Activated CD4-positive, alpha-beta memory T cell treated with anti-CD3 and anti-CD28 coated beads, Interleukin-2, amount 10 ng/mL, durations not matched to agents 7 days and 5 days (primary cell): ENCODE measurements around the gene IFI27. TPM values are rescaled to one million over a fixed set of nuclear protein-coding genes. Genes with fewer than 3 reads are reported as not detected.

Source experiments
- CTCF ChIA-PET: fragments of 350-600 bp; sonication (Branson Sonifier 250); formaldehyde crosslinking; loops from one replicate; lab custom pipeline; 2021; ENCODE audit warnings: antibody characterized with exemption, inconsistent platforms; lab: Charles Lee
- POLR2A ChIA-PET: fragments of 350-600 bp; sonication (Branson Sonifier 250); formaldehyde crosslinking; loops from one replicate; lab custom pipeline; 2021; ENCODE audit warnings: antibody characterized with exemption; lab: Charles Lee
- DNase-seq: peaks from one replicate; pipeline ENCODE4 v3.0.0-alpha.2; 2020
- H3K27ac Mint-ChIP-seq: one replicate; pipeline ENCODE4 v1.8.0; 2021; ENCODE audit warnings: mild to moderate bottlenecking, mixed read lengths
- H3K27me3 Mint-ChIP-seq: one replicate; pipeline ENCODE4 v1.8.0; 2021; ENCODE audit warnings: mixed read lengths
- H3K36me3 Mint-ChIP-seq: one replicate; pipeline ENCODE4 v1.8.0; 2021; ENCODE audit warnings: low read depth, mixed read lengths
- H3K4me1 Mint-ChIP-seq: one replicate; pipeline ENCODE4 v1.8.0; 2021; ENCODE audit warnings: mixed read lengths
- H3K4me3 Mint-ChIP-seq: one replicate; pipeline ENCODE4 v1.8.0; 2021; ENCODE audit warnings: mild to moderate bottlenecking, mixed read lengths
- H3K9me3 Mint-ChIP-seq: one replicate; pipeline ENCODE4 v1.8.0; 2021; ENCODE audit warnings: mixed read lengths
- total RNA-seq, 2 experiments: library from RNA; stranded (reverse); gene quantifications; one replicate each; pipeline ENCODE4 v1.2.3, GENCODE V29; 2021

Gene IFI27
- total RNA-seq, 2 experiments from 2014 or later: 184 to 186 TPM

DNA sequence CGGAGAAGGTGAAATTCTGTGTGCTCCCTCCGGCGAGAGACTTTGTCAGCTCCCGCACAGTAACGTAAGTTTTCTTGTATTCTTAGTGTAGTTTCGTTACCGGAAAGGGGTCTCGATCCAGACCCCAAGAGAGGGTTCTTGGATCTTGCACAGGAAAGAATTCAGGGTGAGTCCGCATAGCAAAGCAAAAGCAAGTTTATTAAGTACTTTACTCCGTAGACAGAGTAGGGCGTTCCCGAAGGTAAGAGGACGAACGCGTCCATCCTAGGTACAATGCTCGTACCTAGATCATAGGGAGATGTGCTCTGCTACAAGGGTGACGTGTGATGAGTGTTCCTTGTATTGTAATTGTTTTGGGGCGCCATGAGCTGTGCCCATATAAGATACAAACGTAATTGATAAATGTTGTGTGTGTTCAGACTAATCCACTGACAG lies 29.1 kb upstream of the IFI27 start:
- peak overlapping the region; percentile 98 for H3K4me3 Mint-ChIP-seq
- H3K36me3 Mint-ChIP-seq: peaks cover 57% of the 10 kb centered on the region
- no peaks in the 10 kb centered on the region for H3K27me3 Mint-ChIP-seq
- H3K27ac Mint-ChIP-seq: peak overlapping the region; percentile 98
- ChIA-PET CTCF (interaction anchor here (0.8 to 2.9 kb wide), 14 partner anchors 25 to 405 kb away, joined by 3 to 30 read pairs (median 6); partner anchors contain the start of genes IFI27L2 and OTUB2), POLR2A (interaction anchor here (0.7 to 4.7 kb wide), 29 partner anchors 8 to 897 kb away, joined by 3 to 54 read pairs (median 6); partner anchors contain the start of genes ASB2, IFI27L2, LYSET and MOAP1)
- peaks cover 8% of the 10 kb centered on the region for H3K9me3 Mint-ChIP-seq
- no peak for DNase-seq
- H3K4me1 Mint-ChIP-seq: peaks cover 57% of the 10 kb centered on the region

DNA sequence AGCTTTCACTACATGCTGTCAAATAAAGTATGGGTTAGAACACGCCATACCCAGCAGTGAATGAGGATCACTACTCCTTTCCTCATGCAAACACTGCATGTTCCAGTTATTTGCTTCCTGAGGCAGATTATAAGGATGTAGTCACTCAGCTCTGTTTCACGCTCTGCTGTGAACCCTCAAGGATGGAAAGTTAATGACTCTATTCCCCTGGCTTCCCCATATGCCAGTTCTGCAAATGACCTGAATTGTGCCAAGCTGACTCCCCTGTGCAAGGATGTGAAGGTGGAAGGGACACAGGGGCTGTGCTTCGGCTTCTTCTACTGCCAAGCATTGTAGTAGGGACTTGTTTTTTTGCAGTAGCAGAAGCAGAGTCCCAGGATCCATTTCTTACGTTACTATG lies 22.6 kb upstream of the IFI27 start:
- ChIA-PET CTCF (interaction anchor here (0.6 to 0.7 kb wide), 2 partner anchors 92 to 221 kb away, joined by 3 to 4 read pairs; no protein-coding TSS in a partner anchor), POLR2A (interaction anchor here (1.7 kb wide), 1 partner anchor 8 kb away, joined by 6 read pairs; the partner anchor contains the start of gene DDX24)
- peaks cover 3% of the 10 kb centered on the region for H3K9me3 Mint-ChIP-seq
- peaks cover 14% of the 10 kb centered on the region for H3K36me3 Mint-ChIP-seq
- peaks cover 8% of the 10 kb centered on the region for H3K4me1 Mint-ChIP-seq
- H3K4me3 Mint-ChIP-seq: no peak overlapping the region
- no peak for DNase-seq
- H3K27me3 Mint-ChIP-seq: no peaks in the 10 kb centered on the region
- no peak overlapping the region for H3K27ac Mint-ChIP-seq

DNA sequence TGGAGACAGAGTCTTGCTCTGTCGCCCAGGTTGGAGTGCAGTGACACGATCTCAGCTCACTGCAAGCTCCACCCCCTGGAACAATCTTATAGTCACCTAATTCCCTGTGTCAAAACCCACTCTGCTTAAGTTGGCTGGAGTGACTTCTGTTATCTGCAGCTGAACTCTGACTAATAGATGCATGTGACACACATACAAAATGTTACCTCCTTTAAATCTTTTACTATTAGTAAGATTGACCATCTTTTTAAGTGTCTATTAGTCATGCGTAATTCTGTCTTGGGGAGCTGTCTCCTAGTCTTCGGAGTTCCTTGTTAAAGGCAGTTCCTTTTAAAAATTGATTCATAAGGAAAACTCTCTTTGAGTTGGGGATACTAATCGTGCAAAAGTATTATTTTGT lies 22.0 kb upstream of the IFI27 start:
- no peak for DNase-seq
- ChIA-PET CTCF (interaction anchor here (1.6 kb wide), 1 partner anchor 48 kb away, joined by 5 read pairs; no protein-coding TSS in a partner anchor), POLR2A (interaction anchor here (1.7 kb wide), 1 partner anchor 8 kb away, joined by 6 read pairs; the partner anchor contains the start of gene DDX24)
- Mint-ChIP-seq H3K36me3 (peaks cover 9% of the 10 kb centered on the region), H3K27me3 (no peaks in the 10 kb centered on the region), H3K27ac (no peak overlapping the region), H3K4me3 (no peak overlapping the region), H3K4me1 (peaks cover 3% of the 10 kb centered on the region), H3K9me3 (peaks cover 3% of the 10 kb centered on the region)

DNA sequence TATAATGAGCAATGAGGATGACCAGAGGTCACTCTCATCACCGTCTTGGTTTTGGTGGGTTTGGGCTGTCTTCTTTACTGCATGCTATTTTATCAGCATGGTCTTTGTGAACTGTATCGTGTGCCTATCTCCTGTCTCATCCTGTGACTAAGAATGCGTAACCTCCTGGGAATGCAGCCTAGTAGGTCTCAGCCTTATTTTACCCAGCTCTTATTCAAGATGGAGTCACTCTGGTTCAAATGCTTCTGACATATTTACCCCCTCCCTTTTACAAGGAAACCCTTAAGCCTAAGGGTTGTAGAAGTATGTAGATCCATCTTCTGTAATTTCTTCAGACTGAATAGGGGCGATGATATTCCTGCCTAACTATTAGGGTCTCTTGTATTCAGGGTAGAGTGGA lies 21.1 kb upstream of the IFI27 start:
- Mint-ChIP-seq H3K27me3 (no peaks in the 10 kb centered on the region), H3K9me3 (peaks cover 3% of the 10 kb centered on the region), H3K4me1 (peaks cover under 1% of the 10 kb centered on the region), H3K27ac (no peak overlapping the region), H3K4me3 (no peak overlapping the region), H3K36me3 (peaks cover 7% of the 10 kb centered on the region)
- ChIA-PET CTCF (interaction anchor here (0.9 to 1.6 kb wide), 2 partner anchors 47 to 149 kb away, joined by 3 to 5 read pairs; no protein-coding TSS in a partner anchor), POLR2A (interaction anchor here (1.7 kb wide), 1 partner anchor 9 kb away, joined by 6 read pairs; the partner anchor contains the start of gene DDX24)
- no peak for DNase-seq

DNA sequence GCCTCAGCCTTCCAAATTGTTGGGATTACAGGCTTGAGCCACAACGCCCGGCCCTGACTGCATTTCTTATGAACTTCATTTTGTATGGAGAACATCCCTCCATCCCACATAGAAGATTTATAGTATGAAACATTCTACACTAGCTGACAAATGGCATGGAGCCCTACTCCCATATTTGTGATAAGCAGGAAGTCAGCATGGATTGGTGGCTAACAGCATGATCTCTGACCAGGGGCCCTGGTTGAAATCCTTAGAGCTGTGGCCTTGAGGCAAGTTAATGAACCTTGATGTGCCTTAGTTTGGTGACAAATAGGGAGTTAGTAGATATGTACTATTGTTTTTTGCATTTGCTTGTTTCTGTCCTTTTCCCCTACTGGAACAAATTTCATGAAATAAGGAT lies 17.1 kb upstream of the IFI27 start:
- Mint-ChIP-seq H3K27me3 (no peaks in the 10 kb centered on the region), H3K36me3 (peaks cover 4% of the 10 kb centered on the region), H3K9me3 (no peaks in the 10 kb centered on the region), H3K4me3 (no peak overlapping the region), H3K4me1 (no peaks in the 10 kb centered on the region), H3K27ac (no peak overlapping the region)
- no peak for DNase-seq
- POLR2A ChIA-PET: no interaction called here
- CTCF ChIA-PET: no interaction called here

DNA sequence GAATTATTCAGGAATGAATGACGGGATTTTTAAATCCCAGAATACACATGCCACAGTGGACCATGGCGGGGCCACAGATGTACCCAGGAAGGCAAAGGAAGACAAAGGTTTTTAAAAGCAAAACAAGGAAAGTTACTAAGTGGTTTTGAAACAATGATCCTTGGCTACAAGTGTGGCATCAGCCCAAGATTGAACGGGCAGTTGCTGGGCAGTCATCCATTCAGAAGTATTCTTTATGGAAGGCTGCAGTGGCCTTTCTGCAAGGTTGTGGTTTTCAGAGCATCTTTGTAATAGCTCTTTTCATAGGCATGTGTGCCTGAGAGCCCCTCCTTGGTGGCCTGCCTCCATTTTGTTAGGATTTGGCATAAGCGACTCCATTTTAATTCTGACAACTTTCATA lies 13.4 kb upstream of the IFI27 start:
- Mint-ChIP-seq H3K4me3 (no peak overlapping the region), H3K27me3 (no peaks in the 10 kb centered on the region), H3K36me3 (peaks cover 9% of the 10 kb centered on the region), H3K27ac (no peak overlapping the region), H3K9me3 (no peaks in the 10 kb centered on the region), H3K4me1 (no peaks in the 10 kb centered on the region)
- ChIA-PET CTCF (interaction anchor here (0.9 kb wide), 1 partner anchor 40 kb away, joined by 3 read pairs; no protein-coding TSS in a partner anchor), POLR2A (no interaction called here)
- DNase-seq: no peak

DNA sequence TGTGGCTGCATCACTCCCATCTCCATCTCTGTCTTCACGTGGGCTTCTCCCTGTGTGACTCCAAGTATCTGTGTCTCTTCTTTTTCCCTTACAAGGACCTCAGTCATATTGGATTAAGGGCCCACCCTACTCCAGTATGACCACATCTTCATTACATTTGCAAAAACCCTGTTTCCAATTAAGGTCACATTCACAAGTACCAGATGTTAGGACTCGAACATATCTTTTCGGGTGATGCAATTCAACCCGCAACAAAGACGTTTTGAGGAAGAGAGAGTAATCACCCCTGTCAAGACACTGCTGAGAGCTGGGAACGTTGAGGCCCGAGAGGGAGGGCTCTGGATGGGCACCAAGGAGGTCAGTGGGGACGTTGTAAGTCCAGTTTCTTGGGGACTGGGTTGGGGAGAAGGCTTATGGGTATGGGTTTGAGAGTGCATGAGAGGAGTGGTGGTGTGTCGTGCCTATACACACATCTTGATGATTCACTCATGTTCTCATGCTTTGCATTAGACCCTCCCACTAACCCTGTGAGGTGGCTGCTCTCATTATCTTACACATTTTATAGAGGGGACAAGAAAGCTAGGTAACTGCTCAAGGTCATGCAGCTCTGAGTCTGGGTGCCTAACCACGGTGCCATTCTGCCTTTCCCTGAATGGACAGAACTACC lies 12.1 kb upstream of the IFI27 start:
- no peak overlapping the region for H3K4me3 Mint-ChIP-seq
- ChIA-PET CTCF (no interaction called here), POLR2A (no interaction called here)
- DNase-seq: no peak
- H3K36me3 Mint-ChIP-seq: peaks cover 9% of the 10 kb centered on the region
- H3K27ac Mint-ChIP-seq: no peak overlapping the region
- H3K9me3 Mint-ChIP-seq: no peaks in the 10 kb centered on the region
- no peaks in the 10 kb centered on the region for H3K4me1 Mint-ChIP-seq
- no peaks in the 10 kb centered on the region for H3K27me3 Mint-ChIP-seq

DNA sequence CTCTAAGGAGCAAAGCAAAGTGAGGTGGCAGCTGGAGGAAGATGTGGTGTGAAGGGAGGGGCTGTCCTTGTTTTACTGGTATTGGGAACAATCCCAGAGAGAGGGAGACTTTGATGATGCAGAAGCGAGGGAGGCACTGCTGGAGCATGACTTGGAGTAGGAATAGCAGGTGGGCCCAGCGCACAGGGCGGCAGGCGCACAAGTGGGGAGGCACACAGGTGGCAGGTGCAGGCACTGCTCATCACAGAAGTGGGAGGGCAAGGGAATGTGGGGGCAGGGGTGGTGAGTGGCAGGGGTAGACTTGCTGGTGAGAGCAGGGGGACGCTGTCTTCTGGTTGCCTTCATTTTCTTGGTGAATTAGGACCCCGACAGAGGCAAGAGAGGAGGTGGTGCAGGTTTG lies 11.5 kb upstream of the IFI27 start:
- Mint-ChIP-seq H3K4me1 (no peaks in the 10 kb centered on the region), H3K27ac (no peak overlapping the region), H3K27me3 (no peaks in the 10 kb centered on the region), H3K4me3 (no peak overlapping the region), H3K36me3 (peaks cover 9% of the 10 kb centered on the region), H3K9me3 (no peaks in the 10 kb centered on the region)
- ChIA-PET POLR2A (no interaction called here), CTCF (interaction anchor here (1.5 kb wide), 1 partner anchor 33 kb away, joined by 4 read pairs; no protein-coding TSS in a partner anchor)
- no peak for DNase-seq

DNA sequence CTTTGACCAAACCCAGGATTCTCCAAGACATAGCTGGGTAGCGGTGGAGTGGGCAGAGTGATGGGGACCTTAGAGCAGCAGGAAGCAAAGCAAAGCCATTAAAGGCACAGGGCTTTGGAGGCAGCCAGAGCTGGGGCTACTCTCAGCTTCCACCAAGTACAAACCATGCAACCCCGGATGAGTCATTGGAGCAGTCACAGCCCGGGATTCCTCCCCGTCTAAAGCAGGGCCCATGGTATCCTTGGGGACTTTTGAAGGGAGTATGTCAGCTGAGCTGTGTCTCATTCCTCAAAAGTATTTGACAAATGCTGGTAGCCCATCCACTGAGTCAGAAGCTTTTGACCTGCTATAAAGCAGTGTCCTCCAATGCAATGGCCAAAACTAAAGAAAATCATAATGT lies 9.7 kb upstream of the IFI27 start:
- CTCF ChIA-PET: interaction anchor here (0.7 kb wide), 1 partner anchor 386 kb away, joined by 3 read pairs; no protein-coding TSS in a partner anchor

DNA sequence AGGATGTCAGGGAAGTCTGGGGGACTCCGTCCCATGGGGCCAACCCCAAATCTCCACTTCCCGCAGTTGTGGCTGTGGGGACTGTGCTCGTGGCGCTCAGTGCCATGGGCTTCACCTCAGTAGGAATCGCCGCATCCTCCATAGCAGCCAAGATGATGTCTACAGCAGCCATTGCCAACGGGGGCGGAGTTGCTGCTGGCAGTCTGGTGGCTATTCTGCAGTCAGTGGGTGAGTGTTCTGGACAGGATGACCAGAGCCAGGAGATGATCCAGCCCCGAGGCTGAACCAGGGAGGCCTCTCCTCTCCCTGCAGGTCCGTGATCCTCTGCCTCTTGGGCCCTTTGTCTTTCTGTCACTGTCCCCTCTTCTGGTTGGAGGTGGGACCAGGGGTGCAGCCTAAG lies 8.8 kb upstream of the IFI27 start:
- no peaks in the 10 kb centered on the region for H3K9me3 Mint-ChIP-seq
- H3K27me3 Mint-ChIP-seq: no peaks in the 10 kb centered on the region
- no peak overlapping the region for H3K4me3 Mint-ChIP-seq
- POLR2A ChIA-PET: no interaction called here
- no peak for DNase-seq
- H3K36me3 Mint-ChIP-seq: peaks cover 9% of the 10 kb centered on the region
- H3K4me1 Mint-ChIP-seq: no peaks in the 10 kb centered on the region
- H3K27ac Mint-ChIP-seq: no peak overlapping the region
- CTCF ChIA-PET: no interaction called here

More for the DNA sequence above, 9.7 kb upstream of the IFI27 start:
- DNase-seq: no peak
- POLR2A ChIA-PET: no interaction called here
- Mint-ChIP-seq H3K36me3 (peaks cover 9% of the 10 kb centered on the region), H3K27me3 (no peaks in the 10 kb centered on the region), H3K4me1 (no peaks in the 10 kb centered on the region), H3K4me3 (no peak overlapping the region), H3K27ac (no peak overlapping the region), H3K9me3 (no peaks in the 10 kb centered on the region)

DNA sequence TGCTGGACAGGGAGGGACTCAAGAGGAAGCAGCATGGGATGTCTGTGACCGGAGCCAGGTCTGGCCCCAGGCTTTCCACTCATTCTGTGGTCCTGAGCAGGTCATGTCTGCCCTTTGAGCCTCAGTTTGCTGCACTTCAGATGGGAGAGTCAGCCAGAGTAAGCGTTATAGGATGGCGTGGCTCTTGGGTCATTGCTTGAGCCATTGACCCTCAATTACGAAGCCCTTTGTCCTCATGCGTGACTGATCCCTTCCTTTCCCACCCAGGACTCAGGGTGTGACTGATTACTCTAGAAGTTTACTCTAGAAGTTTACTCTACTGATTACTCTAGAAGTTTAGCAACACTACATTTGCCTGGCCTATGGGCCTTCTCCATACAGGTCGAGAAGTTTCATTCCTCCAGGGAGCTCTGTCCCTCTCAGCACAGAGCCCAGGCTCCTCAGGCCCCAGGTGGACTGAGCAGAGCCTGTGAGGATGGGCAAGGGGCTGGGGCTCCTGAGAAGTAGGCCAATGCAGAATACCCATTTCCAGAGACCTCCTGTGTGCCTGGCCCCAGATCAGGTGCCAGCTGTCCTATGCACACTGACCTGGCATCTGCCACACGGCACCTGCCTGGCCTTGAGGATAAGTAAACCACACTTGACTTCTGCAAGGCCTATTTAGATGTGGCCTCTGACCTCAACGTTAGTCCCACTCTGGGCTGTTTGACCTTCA lies 7.6 kb upstream of the IFI27 start:
- H3K27me3 Mint-ChIP-seq: no peaks in the 10 kb centered on the region
- ChIA-PET POLR2A (no interaction called here), CTCF (interaction anchor here (1.1 kb wide), 1 partner anchor 163 kb away, joined by 3 read pairs; no protein-coding TSS in a partner anchor)
- no peaks in the 10 kb centered on the region for H3K9me3 Mint-ChIP-seq
- no peak overlapping the region for H3K27ac Mint-ChIP-seq
- H3K4me3 Mint-ChIP-seq: no peak overlapping the region
- no peaks in the 10 kb centered on the region for H3K4me1 Mint-ChIP-seq
- no peak for DNase-seq
- H3K36me3 Mint-ChIP-seq: peaks cover 6% of the 10 kb centered on the region

DNA sequence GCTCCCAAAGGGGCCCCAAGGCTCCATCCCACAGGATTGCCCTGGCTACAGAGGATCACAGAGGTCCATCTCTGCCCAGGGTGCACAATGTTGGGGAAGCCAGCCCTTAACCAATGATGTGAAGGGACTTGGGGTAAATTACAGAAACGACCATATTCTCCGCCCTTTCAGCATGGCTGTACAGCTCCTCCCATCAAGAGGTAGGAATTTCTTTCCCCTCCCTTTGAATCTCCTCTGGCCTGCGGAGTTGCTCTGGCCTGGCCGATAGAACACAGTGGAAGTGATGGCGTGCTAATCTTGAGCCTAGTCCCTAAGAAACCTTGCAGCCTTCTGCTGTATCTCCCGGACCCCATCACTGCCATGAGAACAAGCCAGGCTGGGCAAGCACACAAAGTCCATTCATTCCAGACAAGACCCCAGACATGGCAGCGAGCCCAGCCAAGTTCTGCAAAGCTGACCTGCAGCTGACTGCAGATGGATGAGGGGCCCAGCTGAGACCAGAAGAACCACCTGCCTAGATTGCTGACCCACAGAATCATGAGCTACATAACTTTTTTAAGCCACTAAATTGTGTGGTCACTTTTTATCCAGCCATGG lies 6.9 kb upstream of the IFI27 start:
- Mint-ChIP-seq H3K36me3 (peaks cover 3% of the 10 kb centered on the region), H3K27ac (no peak overlapping the region), H3K9me3 (no peaks in the 10 kb centered on the region), H3K27me3 (no peaks in the 10 kb centered on the region), H3K4me1 (no peaks in the 10 kb centered on the region), H3K4me3 (no peak overlapping the region)
- CTCF ChIA-PET: interaction anchor here (1.1 to 1.2 kb wide), 2 partner anchors 33 to 164 kb away, joined by 3 read pairs; no protein-coding TSS in a partner anchor
- POLR2A ChIA-PET: no interaction called here
- DNase-seq: no peak
